Measurements from ENCODE around the gene TGFBRAP1. TPM values are rescaled to one million over a fixed set of nuclear protein-coding genes. Genes with fewer than 3 reads are reported as not detected.

The TGFBRAP1 gene
- total RNA-seq, 2 donors from 2014 or later: 11.2 to 12.7 TPM

DNA sequence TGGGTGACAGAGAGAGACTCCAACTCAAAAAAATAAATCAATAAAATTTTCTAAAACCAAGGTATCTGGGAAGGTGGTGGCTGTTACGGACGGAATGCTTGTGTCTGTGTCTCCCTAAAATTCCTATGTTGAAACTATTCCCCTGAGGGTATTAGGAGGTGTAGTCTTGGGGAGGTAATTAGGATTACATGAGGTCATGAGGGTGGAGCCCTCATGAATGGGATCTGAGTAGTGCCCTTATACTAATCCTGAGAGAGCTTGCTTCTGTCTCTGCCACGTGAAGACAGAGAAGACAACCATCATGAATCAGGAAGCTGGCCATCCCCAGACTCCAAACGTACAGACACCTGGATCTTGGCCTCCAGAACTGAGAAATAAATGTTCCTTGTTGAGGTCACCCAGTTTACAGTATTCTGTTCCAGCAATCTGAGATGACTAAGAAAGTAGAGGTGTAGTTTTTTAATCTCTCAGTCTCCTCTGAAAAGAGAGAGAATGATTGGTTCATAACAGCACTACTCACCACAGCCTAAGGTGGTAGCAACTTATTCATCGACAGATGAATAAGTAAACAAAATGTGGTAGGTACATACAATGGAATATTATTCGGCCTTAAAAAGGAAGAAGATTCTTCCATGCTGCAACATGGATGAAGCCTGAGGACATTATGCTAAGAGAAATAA, 38.4 kb downstream of the TGFBRAP1 start:
- no peak for DNase-seq
- intact Hi-C loops (cut with DNase I): no loop called here
- no peak for ATAC-seq

- DNase-seq (no peak), ATAC-seq (no peak)
- intact Hi-C loops (cut with DNase I): no loop called here
Observed at GRCh38 chr2:105288133-105288532, 41.4 kb downstream of the TGFBRAP1 start.

GRCh38 chr2:105287692-105288091, 41.8 kb downstream of the TGFBRAP1 start:
- DNase-seq (no peak), ATAC-seq (no peak)
- intact Hi-C loops (cut with DNase I): no loop called here

GRCh38 chr2:105283532-105283931, 46.0 kb downstream of the TGFBRAP1 start:
- intact Hi-C loops (cut with DNase I): no loop called here
- ATAC-seq: no peak
- no peak for DNase-seq

GRCh38 chr2:105280281-105280680, 49.3 kb downstream of the TGFBRAP1 start:
- intact Hi-C loops (cut with DNase I): no loop called here
- ATAC-seq (no peak), DNase-seq (no peak)

DNA sequence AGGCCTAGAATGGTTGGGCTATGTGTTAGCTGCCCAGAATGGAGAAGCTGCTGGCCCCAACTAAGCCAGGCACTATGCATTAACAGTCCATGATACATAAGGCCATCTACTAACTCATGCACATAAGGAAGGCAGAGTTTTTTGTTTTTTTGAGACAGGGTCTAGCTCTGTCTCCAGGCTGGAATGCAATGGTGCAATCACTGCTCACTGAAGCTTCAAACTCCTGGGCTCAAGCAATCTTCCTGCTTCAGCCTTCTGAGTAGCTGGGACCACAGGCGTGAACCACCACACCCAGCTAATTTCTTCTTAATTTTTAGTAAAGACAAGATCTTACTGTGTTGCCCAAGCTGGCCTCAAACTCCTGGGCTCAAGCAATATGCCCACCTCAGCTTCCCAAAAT, 50.4 kb downstream of the TGFBRAP1 start:
- DNase-seq: no peak
- intact Hi-C loops (cut with DNase I): no loop called here
- ATAC-seq: no peak

GRCh38 chr2:105278654-105279053, 50.9 kb downstream of the TGFBRAP1 start:
- ATAC-seq (no peak), DNase-seq (no peak)

DNA sequence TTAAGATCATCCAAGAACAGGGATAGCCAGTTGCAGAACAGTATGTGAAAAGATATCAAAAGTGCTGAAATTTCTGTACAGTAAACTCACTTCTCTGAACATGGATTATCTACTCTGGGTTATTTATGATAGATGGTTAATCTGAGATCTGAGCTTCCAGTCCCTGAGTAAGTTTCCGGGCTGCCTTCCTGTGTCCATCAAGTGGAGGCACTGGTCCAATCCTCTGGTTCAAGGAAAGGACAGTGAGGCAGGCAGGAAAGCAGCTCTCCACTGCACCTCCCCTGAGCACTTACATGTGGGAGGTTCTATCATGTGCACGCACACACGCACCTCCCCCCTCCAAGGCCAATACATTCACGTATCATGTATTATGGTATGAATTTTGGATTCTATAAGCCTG, 55.5 kb downstream of the TGFBRAP1 start:
- intact Hi-C loops (cut with DNase I): no loop called here
- DNase-seq (no peak), ATAC-seq (no peak)

More at GRCh38 chr2:105278654-105279053, 50.9 kb downstream of the TGFBRAP1 start:
- intact Hi-C loops (cut with DNase I): no loop called here

GRCh38 chr2:105272176-105272575, 57.4 kb downstream of the TGFBRAP1 start:
- no peak for DNase-seq
- intact Hi-C loops (cut with DNase I): no loop called here
- ATAC-seq: no peak

GRCh38 chr2:105271393-105272045, 58.0 kb downstream of the TGFBRAP1 start:
- DNase-seq (no peak), ATAC-seq (no peak)
- intact Hi-C loops (cut with DNase I): no loop called here

GRCh38 chr2:105269426-105269825, 60.1 kb downstream of the TGFBRAP1 start:
- ATAC-seq: no peak
- intact Hi-C loops (cut with DNase I): no loop called here
- DNase-seq: no peak

- intact Hi-C loops (cut with DNase I): no loop called here
- no peak for ATAC-seq
- DNase-seq: no peak
Observed at GRCh38 chr2:105262651-105263091, 66.9 kb downstream of the TGFBRAP1 start.

- DNase-seq (no peak), ATAC-seq (peak in 1 of 2 donors; percentile 32)
- intact Hi-C loops (cut with DNase I): no loop called here
Observed at GRCh38 chr2:105261061-105261460, 68.5 kb downstream of the TGFBRAP1 start.

GRCh38 chr2:105258835-105259350, 70.6 kb downstream of the TGFBRAP1 start:
- intact Hi-C loops (cut with DNase I): no loop called here
- DNase-seq (no peak), ATAC-seq (no peak)

GRCh38 chr2:105257981-105258380, 71.6 kb downstream of the TGFBRAP1 start:
- DNase-seq: no peak
- intact Hi-C loops (cut with DNase I): no loop called here
- no peak for ATAC-seq

DNA sequence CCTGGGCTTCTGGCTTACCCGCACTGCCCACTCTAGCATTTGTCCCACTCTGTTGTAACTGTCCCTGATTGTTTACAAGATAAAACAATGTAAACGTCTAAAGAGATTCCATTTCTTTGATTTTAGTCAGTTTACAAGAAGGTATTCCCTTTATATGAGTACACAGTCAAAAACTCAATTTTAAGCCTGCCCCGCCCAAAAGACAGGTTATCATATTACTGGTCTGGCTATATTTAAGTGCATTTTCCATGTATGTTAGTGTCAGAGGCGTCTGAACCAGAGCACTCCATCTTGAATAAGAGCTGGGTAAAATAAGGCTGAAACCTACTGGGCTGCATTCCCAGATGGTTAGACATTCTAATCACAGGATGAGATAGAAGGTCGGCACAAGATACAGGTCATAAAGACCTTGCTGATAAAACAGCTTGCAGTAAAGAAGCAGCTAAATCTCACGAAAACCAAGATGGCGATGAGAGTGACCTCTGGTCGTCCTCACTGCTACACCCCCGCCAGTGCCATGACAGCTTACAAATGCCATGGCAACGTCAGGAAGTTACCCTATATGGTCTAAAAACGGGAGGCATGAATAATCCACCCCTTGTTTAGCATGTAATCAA, 73.0 kb downstream of the TGFBRAP1 start:
- DNase-seq (no peak), ATAC-seq (no peak)
- intact Hi-C loops (cut with DNase I): no loop called here

DNA sequence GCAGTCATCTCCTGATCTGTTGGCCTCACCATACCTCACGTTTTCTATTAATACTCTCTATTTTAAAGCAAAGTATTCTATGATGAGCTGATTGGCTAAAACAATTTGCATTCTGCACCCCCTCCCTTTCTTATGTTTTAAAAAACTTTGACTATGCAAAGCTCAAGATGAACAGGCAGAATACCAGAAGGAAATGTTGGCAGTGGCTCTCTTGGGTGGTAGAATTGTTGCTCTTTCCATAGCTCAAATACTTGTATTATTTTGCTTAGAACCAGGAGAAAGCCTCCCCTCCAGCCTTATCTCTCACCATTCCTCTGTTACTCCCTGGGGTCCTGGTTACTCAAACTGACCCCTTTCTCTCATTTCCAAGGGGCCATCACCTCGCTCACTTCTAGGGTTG, 73.6 kb downstream of the TGFBRAP1 start:
- no peak for ATAC-seq
- intact Hi-C loops (cut with DNase I): no loop called here
- no peak for DNase-seq

GRCh38 chr2:105254531-105255210, 74.9 kb downstream of the TGFBRAP1 start:
- no peak for ATAC-seq
- intact Hi-C loops (cut with DNase I): no loop called here
- no peak for DNase-seq

- ATAC-seq: no peak
- intact Hi-C loops (cut with DNase I): no loop called here
- no peak for DNase-seq
Observed at GRCh38 chr2:105252271-105252670, 77.3 kb downstream of the TGFBRAP1 start.

Data from left cardiac atrium (tissue), 4 donors.